T-helper 2 cell (primary cell): Measurements from ENCODE around the gene CFAP43.
"Not testable (repeated sequence)": the region's sequence is repeated elsewhere in the genome, so short reads cannot be mapped to it uniquely, and the experiment has no call there.

Experiments
- DNase-seq, 5 experiments: peaks; one replicate each; pipeline versions ENCODE4 v3.0.0 to v3.0.0-alpha.2; 2012 to 2022

Gene CFAP43

DNA sequence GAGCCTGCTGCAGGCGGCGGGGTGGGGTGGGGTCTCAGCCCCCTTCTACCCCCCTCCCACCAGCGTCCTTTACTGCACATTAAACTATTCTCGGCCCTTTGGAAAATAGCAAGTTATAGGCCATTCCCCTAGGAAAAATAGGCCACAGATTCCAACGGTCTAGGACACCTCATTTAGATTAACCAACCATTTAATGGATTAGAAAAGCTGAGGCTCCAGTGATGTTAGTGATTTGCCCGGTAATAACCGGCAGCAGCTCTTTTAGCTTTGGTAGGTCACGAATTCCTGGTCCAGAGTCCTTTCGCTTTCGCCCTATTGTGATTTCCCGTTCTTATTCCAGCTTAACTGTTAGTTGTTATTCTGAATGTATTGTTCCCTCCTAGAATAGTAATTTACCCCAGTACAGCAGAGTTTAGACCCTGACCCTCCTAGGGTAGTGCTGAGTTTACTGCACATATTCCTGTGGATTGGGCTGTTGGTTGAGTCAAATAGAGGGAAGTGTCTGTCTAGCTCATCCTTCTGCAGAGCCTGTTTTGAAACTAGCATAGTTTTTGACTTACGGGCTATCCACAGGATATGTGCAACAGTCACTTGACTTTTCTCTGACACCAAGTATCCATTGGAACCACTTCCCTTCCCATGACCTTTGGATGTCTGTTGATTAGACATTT, 23.3 kb upstream of the CFAP43 start:
- peak in 2 of 5 experiments; percentile 16 to 45 for DNase-seq

DNA sequence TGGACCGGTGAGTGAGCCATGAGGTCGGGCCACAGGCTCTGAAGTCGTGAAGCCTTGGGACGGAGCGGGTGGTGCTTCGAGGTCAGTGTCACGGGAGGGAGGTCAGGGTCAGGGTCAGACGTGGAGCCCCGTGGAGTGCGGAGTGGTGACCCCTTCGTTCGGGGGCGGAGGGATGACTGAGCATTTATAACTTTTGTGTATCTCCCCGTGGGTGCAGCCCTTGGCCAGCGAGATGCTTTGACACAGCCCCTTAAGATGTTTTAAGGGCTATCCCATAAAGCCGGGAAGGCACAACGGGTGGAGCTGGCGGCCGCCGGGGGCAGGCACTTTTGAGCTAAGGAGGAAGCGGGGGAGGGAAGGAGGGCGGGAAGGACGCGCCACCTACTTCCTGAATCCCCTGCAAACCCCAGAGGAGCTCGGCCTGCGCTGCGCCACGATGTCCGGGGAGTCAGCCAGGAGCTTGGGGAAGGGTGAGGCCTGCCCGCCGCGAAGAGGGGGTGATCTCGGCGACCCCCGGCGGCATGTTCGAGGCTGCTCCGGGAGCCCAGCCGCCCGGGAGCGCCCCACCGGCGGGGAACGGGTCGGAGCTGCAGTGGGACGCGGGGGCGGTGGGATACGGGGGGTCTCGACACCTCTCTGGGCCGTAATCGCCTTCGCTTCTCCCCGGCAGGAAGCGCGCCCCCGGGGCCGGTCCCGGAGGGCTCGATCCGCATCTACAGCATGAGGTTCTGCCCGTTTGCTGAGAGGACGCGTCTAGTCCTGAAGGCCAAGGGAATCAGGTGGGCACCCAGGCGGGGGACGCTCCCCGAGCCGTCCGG, 22.5 kb upstream of the CFAP43 start, which contains the start of gene GSTO1:
Gene GSTO1 (plus strand): TSS at position 400 of the 818 bp plus-strand sequence. CDS start 37 bp downstream, at position 437.
- peak in 4 of 5 experiments; percentile 15 to 65 (median 44) for DNase-seq

DNA sequence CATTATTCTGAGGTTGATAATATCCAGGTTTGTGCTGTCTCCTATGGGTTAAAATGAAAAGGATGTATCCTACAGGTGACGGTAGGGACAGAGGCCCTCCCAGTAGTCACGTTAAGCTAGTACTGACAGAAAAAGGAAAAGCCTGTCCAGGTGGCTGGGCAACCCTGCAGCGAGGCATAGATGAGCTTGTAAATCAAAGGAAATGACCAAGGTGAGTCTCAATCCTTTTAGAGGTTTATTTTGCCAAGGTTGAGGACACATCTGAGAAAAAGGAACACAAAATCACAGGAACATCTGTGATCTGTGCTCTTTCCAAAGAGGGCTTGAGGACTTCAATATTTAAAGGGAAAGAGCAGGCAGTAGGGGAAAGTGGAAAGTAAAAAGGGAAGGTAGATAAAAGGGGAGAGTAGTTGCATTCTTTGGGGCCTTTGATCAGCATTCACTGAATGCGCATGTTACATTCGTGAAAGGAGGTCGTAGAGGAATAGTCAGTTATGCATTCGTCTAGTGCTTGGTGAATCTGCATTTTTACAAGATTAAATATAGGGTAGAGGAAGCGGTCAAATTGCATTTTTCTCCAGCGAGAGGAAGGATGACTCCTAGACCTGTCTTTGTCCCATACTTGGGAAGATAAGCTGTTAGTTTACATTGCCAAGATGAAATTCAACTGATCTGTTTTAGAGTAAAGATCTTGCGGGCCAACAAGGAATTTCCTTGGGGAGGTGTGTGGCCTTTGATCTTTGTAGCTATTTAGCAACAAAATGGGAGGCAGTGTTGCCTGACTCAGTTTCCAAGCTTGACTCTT, 21.6 kb upstream of the CFAP43 start:
- DNase-seq: no peak

DNA sequence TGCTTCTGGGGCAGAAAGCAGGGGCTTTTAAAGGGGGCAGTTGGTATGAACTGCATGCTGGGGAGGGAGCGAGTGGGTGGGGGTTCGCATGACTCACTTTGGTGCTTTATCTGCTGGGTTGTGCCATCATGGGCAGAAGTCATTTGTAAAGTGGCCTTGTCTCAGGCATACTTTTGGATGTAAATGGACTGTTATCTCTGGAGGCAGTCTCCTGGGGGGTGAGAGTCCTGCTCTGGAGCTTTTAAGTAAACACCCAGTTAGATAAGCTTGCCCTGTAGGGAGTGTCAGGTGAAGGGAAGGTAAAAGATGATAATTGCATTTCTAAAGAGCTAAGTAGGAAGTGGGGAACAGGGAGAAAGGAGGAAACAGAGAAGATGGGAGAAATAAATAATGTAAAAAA, 20.9 kb upstream of the CFAP43 start:
- DNase-seq: no peak

DNA sequence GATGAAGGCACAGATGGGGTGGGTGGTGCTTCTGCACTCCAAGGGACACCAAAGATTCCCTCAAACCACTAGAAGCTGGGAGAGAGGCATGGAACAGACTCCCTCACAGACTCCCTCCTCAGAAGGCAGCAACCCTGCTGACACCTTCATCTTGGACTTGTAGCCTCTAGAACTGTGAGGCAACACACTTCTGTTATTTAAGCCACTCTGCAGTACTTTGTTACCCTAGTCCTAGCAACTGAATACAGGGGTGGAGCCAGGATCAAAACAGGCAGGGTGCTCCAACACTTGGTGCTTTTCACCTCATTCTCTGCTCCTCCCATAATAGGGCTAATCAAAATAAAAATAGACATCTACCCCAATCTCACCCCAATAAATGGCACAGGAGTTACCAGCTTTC, 20.2 kb upstream of the CFAP43 start:
- DNase-seq: no peak

DNA sequence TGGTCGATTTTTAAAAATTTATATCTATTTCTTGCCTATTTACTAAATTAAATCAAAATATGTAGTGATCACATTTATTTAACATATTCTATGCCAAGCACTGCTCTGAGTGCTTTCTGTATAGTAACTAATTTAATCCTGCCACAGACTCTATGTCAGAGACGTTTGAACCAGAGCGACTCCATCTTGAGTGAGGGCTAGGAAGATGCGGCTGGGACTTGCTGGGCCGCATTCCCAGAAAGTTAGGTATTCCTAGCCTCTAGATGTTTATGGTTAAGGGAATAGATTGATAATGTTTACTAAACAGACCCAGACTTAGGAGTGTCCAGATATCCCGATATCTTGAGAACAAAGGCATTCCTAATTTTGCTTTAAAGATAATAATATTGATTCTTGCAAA, 19.3 kb upstream of the CFAP43 start:
- DNase-seq: no peak

DNA sequence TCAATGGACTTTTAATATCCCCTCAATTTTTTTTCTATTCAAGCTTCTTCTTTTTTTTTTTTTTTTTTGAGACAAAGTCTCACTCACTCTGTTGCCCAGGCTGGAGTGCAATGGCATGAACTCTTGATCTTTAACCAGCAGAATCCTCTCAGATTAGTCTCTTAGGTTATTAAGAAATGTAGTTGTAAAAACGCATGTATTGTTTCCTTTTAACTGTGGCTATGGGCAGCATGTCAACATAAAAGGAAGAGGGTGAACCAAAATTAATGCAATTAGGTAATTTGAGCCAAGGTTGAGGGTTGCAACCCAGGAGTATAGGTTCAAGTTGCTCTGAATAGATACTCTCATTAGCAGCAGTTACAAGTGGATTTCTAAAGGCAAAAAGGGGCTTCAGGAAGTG, 18.2 kb upstream of the CFAP43 start:
- no peak for DNase-seq

DNA sequence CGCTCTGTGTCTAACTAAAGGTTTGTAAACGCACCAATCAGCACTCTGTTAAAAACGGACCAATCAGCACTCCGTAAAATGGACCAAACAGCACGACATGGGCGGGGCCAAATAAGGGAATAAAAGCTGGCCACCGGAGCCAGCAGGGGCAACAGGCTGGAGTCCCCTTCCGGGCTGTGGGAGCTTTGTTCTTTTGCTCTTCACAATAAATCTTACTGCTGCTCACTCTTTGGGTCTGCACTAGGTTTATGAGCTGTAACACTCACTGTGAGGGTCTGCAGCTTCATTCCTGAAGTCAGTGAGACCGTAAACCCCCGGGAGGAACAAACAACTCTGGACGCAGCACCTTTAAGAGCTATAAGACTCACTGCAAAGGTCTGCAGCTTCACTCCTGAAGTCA, 16.8 kb upstream of the CFAP43 start:
- DNase-seq: not testable (repeated sequence)

DNA sequence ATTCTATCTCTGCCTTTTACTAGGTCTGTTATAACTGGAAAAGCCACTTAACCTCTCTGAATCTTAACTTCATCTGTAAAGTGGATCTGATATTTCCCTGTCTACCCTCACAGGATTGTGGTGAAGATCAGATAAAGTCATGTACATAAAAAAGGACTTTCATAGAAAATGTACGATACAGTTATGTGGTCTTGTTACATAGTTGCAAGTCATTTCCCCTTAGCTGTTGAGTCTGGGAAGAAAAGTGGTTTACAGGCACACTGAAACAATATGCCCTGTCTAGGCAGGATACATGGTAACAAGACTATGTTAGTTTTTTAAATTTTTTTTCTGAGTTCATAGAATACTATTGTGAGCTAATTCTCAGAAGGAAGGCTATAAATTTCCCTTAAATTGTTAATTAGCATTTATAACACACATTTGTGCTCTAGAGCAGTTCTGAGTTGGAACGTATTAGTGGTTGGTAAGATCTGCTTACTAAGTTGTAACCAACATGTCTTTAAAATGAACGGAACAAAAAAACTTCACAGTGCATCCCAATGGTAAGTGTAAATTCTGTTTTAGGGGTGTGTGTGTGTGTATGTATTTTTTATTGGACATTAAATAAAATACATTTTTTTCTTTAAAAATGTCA, 15.5 kb upstream of the CFAP43 start:
- DNase-seq: no peak

DNA sequence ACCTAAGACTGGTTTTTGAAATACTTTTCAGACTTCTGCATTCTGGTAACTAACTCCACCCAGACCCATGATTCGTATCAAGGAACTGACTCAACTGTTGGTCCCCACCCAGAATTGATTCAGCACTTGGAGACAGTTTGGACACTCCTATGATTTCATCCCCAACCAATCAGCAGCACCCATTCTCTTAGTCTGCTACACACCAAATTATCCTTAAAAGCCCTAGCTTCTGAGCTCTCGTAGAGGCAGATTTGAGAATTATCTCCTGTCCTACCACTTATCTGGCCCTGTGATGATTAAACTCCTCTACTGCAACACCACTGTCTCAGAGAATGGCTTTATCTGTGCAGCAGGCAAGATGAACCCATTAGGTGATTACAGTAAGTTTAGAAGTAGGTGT, 14.8 kb upstream of the CFAP43 start:
- DNase-seq: no peak

DNA sequence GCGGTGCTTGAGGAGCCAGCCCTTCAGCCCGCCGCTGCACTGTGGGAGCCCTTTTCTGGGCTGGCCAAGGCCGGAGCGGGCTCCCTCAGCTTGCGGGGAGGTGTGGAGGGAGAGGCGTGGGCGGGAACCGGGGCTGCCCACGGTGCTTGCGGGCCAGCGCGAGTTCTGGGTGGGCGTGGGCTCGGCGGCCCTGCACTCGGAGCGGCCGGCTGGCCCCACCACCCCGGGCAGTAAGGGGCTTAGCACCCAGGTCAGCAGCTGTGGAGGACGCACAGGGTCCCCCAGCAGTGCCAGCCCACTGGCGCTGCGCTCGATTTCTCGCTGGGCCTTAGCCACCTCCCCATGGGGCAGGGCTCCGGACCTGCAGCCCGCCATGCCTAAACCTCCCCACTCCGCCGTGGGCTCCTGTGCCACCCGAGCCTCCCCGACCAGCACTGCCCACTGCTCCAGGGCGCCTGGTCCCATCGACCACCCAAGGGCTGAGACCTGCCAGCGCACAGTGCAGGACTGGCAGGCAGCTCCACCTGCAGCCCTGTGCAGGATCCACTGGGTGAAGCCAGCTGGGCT, 13.0 kb upstream of the CFAP43 start:
- no peak for DNase-seq

DNA sequence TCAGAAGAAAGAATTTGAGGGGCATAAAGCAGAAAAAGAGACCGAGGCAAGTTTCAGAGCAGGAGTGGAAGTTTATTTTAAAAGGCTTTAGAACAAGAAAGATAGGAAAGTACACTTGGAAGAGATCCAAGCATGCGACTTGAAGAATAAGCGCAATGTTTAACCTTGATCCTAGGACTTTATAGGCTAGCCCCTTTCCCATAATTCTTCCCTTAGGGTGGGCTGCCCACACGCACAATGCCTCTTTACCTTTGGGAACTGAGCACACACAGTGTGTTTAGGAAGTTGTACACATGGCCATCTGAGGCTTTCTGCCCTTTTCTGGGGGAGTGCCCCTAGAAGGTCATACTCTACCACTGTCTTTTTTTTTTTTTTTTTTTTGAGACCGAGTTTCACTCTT, 11.3 kb upstream of the CFAP43 start:
- no peak for DNase-seq

DNA sequence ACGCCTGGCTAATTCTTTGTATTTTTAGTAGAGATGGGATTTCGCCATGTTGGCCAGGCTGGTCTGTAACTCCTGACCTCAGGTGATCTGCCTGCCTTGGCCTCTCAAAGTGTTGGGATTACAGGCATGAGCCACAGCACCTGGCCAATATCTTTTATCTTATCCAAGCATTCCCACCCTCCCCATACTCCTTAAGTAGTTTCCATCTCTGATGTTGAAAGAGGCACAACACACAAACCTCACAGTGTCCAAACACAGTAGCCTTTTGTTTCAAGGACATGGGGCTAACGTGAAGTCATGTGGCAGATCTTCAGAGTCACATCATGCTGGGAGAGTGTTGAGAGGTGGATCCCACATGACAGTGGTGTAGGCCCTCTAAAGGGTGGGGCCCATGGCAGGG, 10.8 kb upstream of the CFAP43 start:
- DNase-seq: not testable (repeated sequence)

DNA sequence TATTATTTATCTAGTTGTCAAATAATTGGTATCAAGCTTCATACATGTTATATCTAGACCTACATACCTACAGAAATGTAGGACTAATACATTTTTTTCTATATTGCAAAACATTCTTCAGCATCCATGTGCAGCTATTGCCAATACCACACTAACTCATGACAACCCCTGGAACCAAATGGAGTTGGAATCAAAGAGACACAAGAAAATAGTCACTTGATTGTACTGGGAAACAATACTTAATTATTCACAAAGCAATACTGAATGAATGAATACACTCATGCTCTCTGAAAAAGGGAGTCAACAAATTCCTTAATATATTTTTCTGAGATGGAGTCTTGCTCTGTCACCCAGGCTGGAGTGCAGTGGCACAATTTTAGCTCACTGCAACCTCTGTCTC, 10.4 kb upstream of the CFAP43 start:
- no peak for DNase-seq

DNA sequence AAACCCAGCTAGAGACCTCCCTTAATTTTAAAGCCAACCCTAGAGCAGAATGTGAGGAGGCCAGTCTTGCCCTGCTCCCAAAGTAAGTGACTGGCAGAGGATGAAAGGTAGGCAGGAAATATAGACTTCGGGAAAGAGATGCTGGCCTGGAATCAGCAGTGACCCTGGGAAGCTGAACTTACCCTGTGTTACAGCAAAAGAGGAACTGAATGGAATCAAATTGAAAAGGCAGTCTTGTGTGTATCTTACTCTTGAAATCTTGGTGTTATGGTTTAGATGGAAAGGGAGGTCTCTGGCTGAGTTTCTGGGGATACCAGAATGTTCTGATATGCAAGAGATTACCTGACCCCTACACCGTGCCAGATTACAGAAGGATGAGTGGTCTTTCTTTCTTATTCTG, 7.9 kb upstream of the CFAP43 start:
- DNase-seq: no peak

DNA sequence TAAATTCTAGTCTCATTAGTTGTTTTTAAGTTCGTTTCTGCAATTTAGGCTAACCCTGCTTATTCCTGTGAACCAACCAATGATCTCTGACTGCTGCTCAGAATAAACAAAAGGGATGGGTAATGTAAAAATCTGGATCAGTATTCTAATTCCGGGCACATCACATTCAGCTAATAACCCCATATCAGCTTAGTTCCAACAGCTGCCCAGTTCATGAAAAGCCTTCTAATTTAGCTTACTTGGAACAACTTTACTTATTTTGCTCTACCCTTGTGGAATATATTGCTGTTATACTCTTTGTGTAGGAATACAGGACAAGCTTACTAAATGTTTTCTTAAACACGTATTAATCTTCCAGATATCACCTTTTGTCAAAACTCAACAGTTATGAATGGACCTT, 3.6 kb upstream of the CFAP43 start:
- no peak for DNase-seq

DNA sequence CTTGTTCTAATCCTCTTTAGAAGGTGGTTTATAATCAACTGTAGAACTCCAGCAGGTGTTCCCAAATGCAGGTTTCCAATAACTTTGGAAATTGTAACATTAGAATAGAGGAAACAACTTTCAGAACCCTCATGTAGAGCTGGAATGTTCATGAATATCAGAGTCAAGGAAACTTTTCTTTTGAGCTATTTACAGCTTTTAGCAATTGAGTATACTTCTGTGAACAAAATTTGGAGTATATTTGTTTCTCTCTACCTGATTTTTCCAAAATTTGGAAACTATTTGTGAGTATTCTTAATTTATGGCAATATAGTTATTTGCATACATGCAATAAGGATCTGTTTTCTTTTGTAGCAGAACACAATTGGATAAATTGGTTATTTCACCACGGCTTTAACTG, 2.8 kb upstream of the CFAP43 start:
- no peak for DNase-seq

DNA sequence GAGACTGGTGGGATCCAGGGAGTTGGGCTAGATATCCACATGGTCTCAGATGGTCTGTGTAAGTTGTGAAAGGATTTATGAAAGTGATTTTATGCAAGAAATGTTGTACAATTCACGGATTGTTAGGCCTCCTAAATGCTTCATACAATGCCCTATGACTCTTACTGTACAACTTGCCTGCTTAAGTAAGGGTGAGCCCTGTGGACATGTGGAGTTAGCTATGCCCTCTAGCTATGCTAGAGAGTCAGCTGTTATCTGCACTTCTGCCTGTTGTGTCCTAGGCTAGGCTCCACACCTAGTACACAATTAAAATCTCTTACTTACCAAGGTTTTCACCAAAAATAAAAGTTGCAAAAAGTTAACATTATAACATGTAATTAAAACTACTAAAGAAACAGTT, 1.7 kb upstream of the CFAP43 start:
- DNase-seq: no peak

DNA sequence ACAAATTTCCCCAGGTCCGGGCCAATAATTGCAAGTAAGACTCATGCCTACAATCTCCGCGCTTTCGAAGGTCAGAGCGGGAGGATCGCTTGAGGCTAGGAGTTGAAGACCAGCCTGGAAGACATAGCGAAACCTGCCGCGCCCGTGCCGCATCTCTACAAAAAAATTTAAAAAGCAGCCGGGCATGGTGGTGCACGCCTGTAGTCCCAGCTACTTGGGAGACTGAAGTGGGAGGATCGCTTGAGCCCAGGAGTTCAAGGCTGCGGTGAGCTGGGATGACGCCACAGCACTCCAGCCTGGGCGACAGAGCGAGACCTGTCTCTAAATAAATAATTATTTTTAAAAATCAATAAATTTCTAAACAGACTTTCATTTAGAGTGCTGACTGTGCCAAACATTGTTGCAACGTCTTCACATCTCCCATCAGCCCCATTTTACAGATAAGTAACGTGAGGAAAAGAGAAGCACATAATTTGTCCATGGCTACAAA, 494 bp upstream of the CFAP43 start:
- DNase-seq: no peak

DNA sequence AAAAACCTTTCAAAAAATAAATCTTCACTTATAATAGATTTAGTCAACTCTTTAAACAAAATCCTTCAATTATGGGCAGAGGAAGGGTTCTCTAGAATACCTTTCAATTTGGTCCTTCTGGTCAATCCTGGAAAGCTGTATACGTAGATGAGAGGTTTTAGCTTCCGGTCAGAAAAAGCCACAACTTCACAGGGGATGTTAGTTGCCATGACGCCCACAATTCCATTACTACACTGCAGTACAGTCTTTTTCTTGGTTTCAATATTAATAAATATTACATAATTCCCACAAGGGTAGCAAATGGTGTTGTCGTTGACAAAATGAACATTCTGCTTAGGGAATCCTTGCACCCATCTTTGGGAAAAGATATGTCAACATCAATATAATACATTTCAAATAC, 1.7 kb downstream of the CFAP43 start:
- DNase-seq: no peak

DNA sequence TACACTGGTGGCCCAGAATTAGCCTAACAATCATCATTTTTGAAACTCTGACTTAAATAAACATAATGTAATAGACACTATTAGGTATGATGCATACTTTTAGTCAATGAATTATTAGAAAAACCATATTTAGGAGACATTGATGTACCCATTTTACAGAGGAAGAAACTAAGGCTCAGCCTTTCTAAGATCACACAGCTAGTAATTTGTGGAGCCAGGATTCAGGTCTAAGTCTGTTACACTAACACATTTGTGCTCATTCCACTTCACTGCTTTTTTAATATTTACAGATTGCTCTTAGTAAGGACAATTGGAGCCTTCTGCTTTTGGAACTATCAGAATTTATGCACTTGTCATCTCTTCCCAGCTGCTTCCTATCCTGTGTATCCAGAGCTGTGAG, 8.9 kb downstream of the CFAP43 start:
- no peak for DNase-seq

DNA sequence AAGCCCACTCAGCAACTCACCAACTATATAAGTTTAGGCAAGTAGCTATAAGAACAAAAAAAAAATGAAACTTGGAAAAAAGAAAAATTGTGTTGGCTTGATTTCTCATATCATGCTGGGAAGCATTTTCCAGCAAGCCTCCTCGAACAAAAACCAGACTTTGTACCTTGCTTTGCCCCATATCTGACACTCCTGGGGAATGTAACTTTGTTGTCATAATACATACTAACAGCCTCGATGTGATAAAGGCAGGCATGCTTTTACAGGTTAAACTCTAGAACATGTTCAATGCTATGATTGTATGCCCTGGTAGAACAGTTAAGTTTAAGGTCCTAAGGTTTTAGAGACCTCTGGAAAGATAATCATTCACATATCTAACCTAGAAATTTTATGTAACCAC, 11.6 kb downstream of the CFAP43 start:
- DNase-seq: no peak

DNA sequence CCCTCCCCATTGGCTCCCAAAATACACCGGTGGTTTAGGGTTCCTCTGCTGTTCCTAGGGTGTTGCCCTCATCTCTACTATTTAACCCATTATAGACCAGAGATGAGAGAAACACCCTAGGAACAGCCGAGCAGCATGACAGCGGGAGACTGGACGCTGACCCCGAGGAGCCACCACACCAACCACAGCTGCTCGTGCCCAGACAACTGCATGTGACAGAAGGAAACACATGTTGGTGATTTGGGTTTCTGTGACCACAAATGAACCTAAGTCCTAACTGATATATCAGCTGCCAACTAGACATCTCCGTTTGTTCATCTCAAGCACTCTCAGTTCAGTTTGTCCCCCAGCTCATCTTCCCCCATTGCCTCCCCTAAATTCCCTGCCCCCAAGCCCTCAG, 13.4 kb downstream of the CFAP43 start:
- DNase-seq: no peak
